Measurements from ENCODE around the gene NPR2. TPM values are rescaled to one million over a fixed set of nuclear protein-coding genes. Genes with fewer than 3 reads are reported as not detected.

Gene NPR2
- total RNA-seq, 1 donor from 2014 or later: 7.9 TPM

- TF ChIP-seq CTCF (IDR thresholded peaks at IDR 0.05; ENCODE audit: insufficient read depth, low read length, severe bottlenecking): no peak
- Histone ChIP-seq H3K36me3 (ENCODE audit: control insufficient read depth, insufficient read depth, low read length) (no peaks in the 10 kb centered on the region), H3K4me3 (ENCODE audit: low read depth, low read length) (no peak overlapping the region), H3K27me3 (ENCODE audit: control insufficient read depth, insufficient read depth, low read length) (peaks cover 9% of the 10 kb centered on the region)
- FAIRE-seq (no peak), DNase-seq (ENCODE audit: low read depth) (no peak)
Observed at GRCh38 chr9:35852267-35852815, 61.0 kb downstream of the NPR2 start.

- peak; percentile 55 for FAIRE-seq
- no peak for DNase-seq (ENCODE audit: low read depth)
- TF ChIP-seq CTCF (IDR thresholded peaks at IDR 0.05; ENCODE audit: insufficient read depth, low read length, severe bottlenecking): no peak
- H3K4me3 ChIP-seq (ENCODE audit: low read depth, low read length): no peak overlapping the region
- peaks cover 9% of the 10 kb centered on the region for H3K27me3 ChIP-seq (ENCODE audit: control insufficient read depth, insufficient read depth, low read length)
- H3K36me3 ChIP-seq (ENCODE audit: control insufficient read depth, insufficient read depth, low read length): no peaks in the 10 kb centered on the region
Observed at GRCh38 chr9:35852876-35853865, 61.8 kb downstream of the NPR2 start.

- no peak overlapping the region for H3K4me3 ChIP-seq (ENCODE audit: low read depth, low read length)
- DNase-seq (ENCODE audit: low read depth): no peak
Observed at GRCh38 chr9:35854091-35854762, 62.8 kb downstream of the NPR2 start.

GRCh38 chr9:35856206-35856605 is 64.8 kb downstream of the NPR2 start:
- H3K27me3 ChIP-seq (ENCODE audit: control insufficient read depth, insufficient read depth, low read length): peaks cover 10% of the 10 kb centered on the region
- no peak for TF ChIP-seq CTCF (IDR thresholded peaks at IDR 0.05; ENCODE audit: insufficient read depth, low read length, severe bottlenecking)
- DNase-seq (ENCODE audit: low read depth) (no peak), FAIRE-seq (no peak)
- H3K4me3 ChIP-seq (ENCODE audit: low read depth, low read length): no peak overlapping the region
- no peaks in the 10 kb centered on the region for H3K36me3 ChIP-seq (ENCODE audit: control insufficient read depth, insufficient read depth, low read length)

More at GRCh38 chr9:35854091-35854762, 62.8 kb downstream of the NPR2 start:
- no peak for TF ChIP-seq CTCF (IDR thresholded peaks at IDR 0.05; ENCODE audit: insufficient read depth, low read length, severe bottlenecking)
- FAIRE-seq: no peak
- no peaks in the 10 kb centered on the region for H3K36me3 ChIP-seq (ENCODE audit: control insufficient read depth, insufficient read depth, low read length)
- peaks cover 9% of the 10 kb centered on the region for H3K27me3 ChIP-seq (ENCODE audit: control insufficient read depth, insufficient read depth, low read length)

GRCh38 chr9:35856882-35857281 is 65.5 kb downstream of the NPR2 start:
- FAIRE-seq: peak; percentile 91
- peaks cover 13% of the 10 kb centered on the region for H3K27me3 ChIP-seq (ENCODE audit: control insufficient read depth, insufficient read depth, low read length)
- H3K36me3 ChIP-seq (ENCODE audit: control insufficient read depth, insufficient read depth, low read length): no peaks in the 10 kb centered on the region
- no peak for TF ChIP-seq CTCF (IDR thresholded peaks at IDR 0.05; ENCODE audit: insufficient read depth, low read length, severe bottlenecking)
- DNase-seq (ENCODE audit: low read depth): no peak
- H3K4me3 ChIP-seq (ENCODE audit: low read depth, low read length): no peak overlapping the region
